GM23248 (cell line): ENCODE measurements around the gene AKAP13. TPM values are rescaled to one million over a fixed set of nuclear protein-coding genes. Genes with fewer than 3 reads are reported as not detected.

Experiments
- DNase-seq: peaks from one replicate; pipeline ENCODE4 v3.0.0-alpha.2; 2015
- H2AFZ ChIP-seq: fragments of 200-600 bp; sonication (generic); 2 replicates; pipeline ENCODE4 v1.6.1; 2016; ENCODE audit warnings: antibody characterized with exemption
- H3F3A ChIP-seq: fragments of 200-600 bp; sonication (generic); 2 replicates; pipeline ENCODE4 v1.6.1; 2016; ENCODE audit warnings: mild to moderate bottlenecking, antibody characterized with exemption, mixed run types; ENCODE audit not compliant: insufficient read depth
- H3K27ac ChIP-seq: fragments of 200-600 bp; sonication (generic); 2 replicates; pipeline ENCODE4 v1.5.1; 2016; ENCODE audit warnings: mild to moderate bottlenecking
- H3K27me3 ChIP-seq: fragments of 200-600 bp; sonication (generic); replicated peaks from 2 replicates; pipeline ENCODE4 v1.6.1; 2016; ENCODE audit warnings: mild to moderate bottlenecking; ENCODE audit not compliant: insufficient read depth
- H3K36me3 ChIP-seq: fragments of 200-600 bp; sonication (generic); 2 replicates; pipeline ENCODE4 v1.6.1; 2016; ENCODE audit warnings: low read depth, mild to moderate bottlenecking
- H3K4me1 ChIP-seq: fragments of 200-600 bp; sonication (generic); 2 replicates; pipeline ENCODE4 v1.6.1; 2016; ENCODE audit warnings: mild to moderate bottlenecking; ENCODE audit not compliant: insufficient read depth
- H3K4me2 ChIP-seq: fragments of 200-600 bp; sonication (generic); one replicate; pipeline ENCODE4 v1.6.1; 2016; ENCODE audit warnings: mild to moderate bottlenecking; ENCODE audit not compliant: unreplicated experiment
- H3K4me3 ChIP-seq: fragments of 200-600 bp; sonication (generic); 2 replicates; pipeline ENCODE4 v1.5.1; 2016; ENCODE audit warnings: mild to moderate bottlenecking
- H3K79me2 ChIP-seq: fragments of 200-600 bp; sonication (generic); 2 replicates; pipeline ENCODE4 v1.6.1; 2016; ENCODE audit warnings: mild to moderate bottlenecking; ENCODE audit not compliant: insufficient read depth
- H3K9ac ChIP-seq: fragments of 200-600 bp; sonication (generic); 2 replicates; pipeline ENCODE4 v1.6.1; 2016; ENCODE audit warnings: mild to moderate bottlenecking
- H3K9me2 ChIP-seq: fragments of 200-600 bp; sonication (generic); 2 replicates; pipeline ENCODE4 v1.6.1; 2016; ENCODE audit warnings: mixed run types, mild to moderate bottlenecking, moderate library complexity; ENCODE audit not compliant: insufficient read depth
- H3K9me3 ChIP-seq: fragments of 200-600 bp; sonication (generic); one replicate; pipeline ENCODE4 v1.6.1; 2017; ENCODE audit warnings: low read depth
- H4K20me1 ChIP-seq: fragments of 200-600 bp; sonication (generic); 2 replicates; pipeline ENCODE4 v1.6.0; 2016; ENCODE audit not compliant: insufficient read depth
- EZH2 ChIP-seq: fragments of 200-600 bp; sonication (generic); IDR thresholded peaks from 2 replicates; pipeline ENCODE4 v1.6.1; 2018; ENCODE audit warnings: antibody characterized with exemption, mild to moderate bottlenecking; ENCODE audit not compliant: insufficient read depth, poor library complexity, severe bottlenecking
- EZH2phosphoT487 ChIP-seq: fragments of 200-600 bp; sonication (generic); IDR thresholded peaks from 2 replicates; pipeline ENCODE4 v1.6.1; 2018; ENCODE audit warnings: antibody characterized with exemption, moderate library complexity, mild to moderate bottlenecking, low read depth; ENCODE audit not compliant: insufficient read depth
- WGBS, 2 experiments: methylation state at CpG; one replicate each; pipeline ENCODE4 v1.1.6; 2015 to 2017; ENCODE audit warnings: low lambda C conversion rate in 2 of 2, low coverage in 1 of 2; ENCODE audit errors: missing lambda C conversion rate in 2 of 2; 5-methylcytosine and 5-hydroxymethylcytosine counted together
- in situ Hi-C: fragments of 300-500 bp; cut with MboI; formaldehyde crosslinking; loops from 2 replicates; pipeline ENCODE4 v1.15.0; 2020
- polyA plus RNA-seq: library from polyadenylated mRNA; unstranded; fragments of >200 nt; fragmentation: Nextera tagmentation; extraction: Ambion mirVana; gene quantifications from 2 replicates; pipeline ENCODE4 v1.2.1, GENCODE V29; 2016
- total RNA-seq: library from RNA; depleted of rRNA; stranded (reverse); fragments of >200 nt; shearing (Covaris generic); gene quantifications from 2 replicates; pipeline ENCODE4 v1.2.3, GENCODE V29; 2014

Gene AKAP13
- total and polyA plus RNA-seq, 2 experiments from 2014 or later: 26.5 to 27.7 TPM

- H3K27ac ChIP-seq: peak overlapping the region; percentile 32
- peak overlapping the region; percentile 87 for H2AFZ ChIP-seq
- H3K9me3 ChIP-seq: no peaks in the 10 kb centered on the region
- peaks cover 35% of the 10 kb centered on the region for H3K79me2 ChIP-seq
- H4K20me1 ChIP-seq: no peaks in the 10 kb centered on the region
- peak overlapping the region; percentile 64 for H3K9ac ChIP-seq
- in situ Hi-C loops: no loop called here
- peak; percentile 58 for DNase-seq
- H3F3A ChIP-seq: peaks cover 10% of the 10 kb centered on the region; the same call in 1 of the 2 replicates
- H3K9me2 ChIP-seq: no peaks in the 10 kb centered on the region
- peak overlapping the region; percentile 61 for H3K4me2 ChIP-seq
- H3K4me3 ChIP-seq: peak overlapping the region; percentile 71
- TF ChIP-seq EZH2phosphoT487 (no peak), EZH2 (no peak)
- H3K36me3 ChIP-seq: no peaks in the 10 kb centered on the region
- H3K27me3 ChIP-seq: no peaks in the 10 kb centered on the region
- 6 to 7% methylated on average over 18 to 19 of the region's 19 CpGs for WGBS, 2 experiments
- H3K4me1 ChIP-seq: peaks cover 18% of the 10 kb centered on the region
These were observed 836 bp upstream of the AKAP13 start for GRCh38 chr15:85379403-85380131.

DNA sequence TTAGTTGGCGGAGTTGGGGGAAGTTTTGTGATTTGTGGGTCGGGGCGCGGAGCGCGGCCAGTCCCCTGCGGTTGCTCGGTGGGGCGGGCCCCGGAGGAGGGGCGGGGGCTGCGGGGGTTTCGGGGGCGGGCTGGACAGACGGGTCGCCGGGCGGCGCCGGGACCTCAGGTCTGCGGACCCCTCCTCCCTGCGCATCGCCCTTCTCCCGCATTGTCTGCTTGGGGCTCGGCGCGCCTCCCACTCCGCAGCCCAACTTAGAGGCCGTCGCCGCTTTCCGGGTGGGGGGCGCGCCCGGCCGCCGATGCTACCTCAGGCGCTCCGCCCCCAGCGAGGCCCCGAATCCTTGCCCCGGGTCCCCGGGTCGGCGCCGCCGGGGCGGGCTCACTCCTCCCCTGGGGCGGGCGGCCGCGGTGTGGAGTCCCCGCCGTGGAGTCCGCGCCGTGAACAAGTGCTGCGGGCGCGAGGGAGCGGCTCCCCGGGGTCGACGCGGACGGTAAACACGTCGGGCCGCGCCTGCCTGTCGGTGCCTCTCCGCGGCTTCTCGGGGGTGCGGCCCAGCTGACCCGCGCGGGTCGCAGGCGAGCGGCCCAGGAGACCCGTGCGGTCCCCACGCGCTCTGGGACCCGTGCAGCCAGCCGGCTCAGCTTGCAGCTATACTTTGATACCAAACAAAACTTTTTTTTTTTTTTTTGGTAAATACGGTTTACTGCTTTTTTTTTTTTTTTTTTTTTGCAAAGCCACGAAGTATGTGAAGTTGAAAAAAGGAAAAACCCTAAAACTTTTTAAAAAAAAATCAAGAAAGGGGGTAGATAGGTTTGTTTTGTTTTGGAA is 624 bp downstream of the AKAP13 start:
- no peaks in the 10 kb centered on the region for H3K36me3 ChIP-seq
- peak overlapping the region; percentile 80 for H3K4me3 ChIP-seq
- DNase-seq: peak; percentile 74
- H3F3A ChIP-seq: peaks cover 10% of the 10 kb centered on the region; the same call in 1 of the 2 replicates
- no peaks in the 10 kb centered on the region for H3K27me3 ChIP-seq
- H4K20me1 ChIP-seq: no peaks in the 10 kb centered on the region
- H3K4me1 ChIP-seq: peaks cover 18% of the 10 kb centered on the region
- peak overlapping the region; percentile 35 for H2AFZ ChIP-seq
- WGBS, 2 experiments: 0 to 2% methylated on average over 35 to 87 of the region's 89 CpGs
- H3K9me2 ChIP-seq: no peaks in the 10 kb centered on the region
- no peak for TF ChIP-seq EZH2
- no peak for TF ChIP-seq EZH2phosphoT487
- peak overlapping the region; percentile 97 for H3K4me2 ChIP-seq
- peaks cover 50% of the 10 kb centered on the region for H3K79me2 ChIP-seq
- in situ Hi-C loops: no loop called here
- H3K9ac ChIP-seq: peak overlapping the region; percentile 80
- H3K9me3 ChIP-seq: no peaks in the 10 kb centered on the region
- H3K27ac ChIP-seq: peak overlapping the region; percentile 54

DNA sequence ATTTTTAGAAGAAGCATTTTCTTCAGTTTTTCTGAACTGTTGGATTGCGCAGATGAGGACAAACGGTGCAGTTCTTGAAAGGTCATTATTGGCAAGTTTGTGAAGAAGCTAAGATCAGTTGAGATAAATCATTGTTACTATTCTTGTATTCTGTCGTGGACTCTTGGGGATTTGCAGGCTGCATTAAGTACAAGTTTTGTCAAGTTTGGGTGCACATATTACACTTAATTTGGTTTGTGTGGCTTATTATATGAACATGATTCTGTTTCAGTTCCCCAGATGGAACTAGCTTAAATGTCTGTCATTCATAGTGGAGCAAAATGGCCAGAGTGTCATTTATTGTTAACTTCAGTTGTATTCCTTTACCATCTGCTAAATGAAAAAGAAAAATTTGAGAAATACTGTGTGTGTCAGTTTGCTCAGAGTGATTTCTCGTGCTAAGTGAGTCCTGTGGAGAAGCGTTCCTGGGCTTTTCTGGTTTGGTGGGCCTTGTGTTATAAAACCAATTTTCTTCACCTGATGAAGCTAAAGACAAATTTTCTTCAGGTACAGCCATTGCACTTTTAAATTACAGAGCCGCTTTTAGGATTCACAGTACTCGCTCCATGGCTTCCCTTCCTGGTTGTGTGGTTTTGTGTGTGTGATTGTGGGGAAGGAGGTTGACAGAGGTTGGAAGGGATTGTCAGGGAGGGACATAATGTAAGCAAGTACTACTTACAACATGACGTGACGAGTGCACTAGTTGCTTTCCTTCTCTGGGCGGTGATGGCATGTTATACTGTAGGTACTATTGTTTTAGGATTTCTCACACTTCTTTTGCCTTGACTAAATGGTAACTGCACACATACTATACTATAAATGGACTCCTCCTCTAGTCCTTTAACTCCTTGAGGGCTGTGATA is 1.7 kb downstream of the AKAP13 start:
- H2AFZ ChIP-seq: peak overlapping the region; percentile 35; the same call in 1 of the 2 replicates
- peak overlapping the region; percentile 80 for H3K9ac ChIP-seq
- peaks cover 18% of the 10 kb centered on the region for H3K4me1 ChIP-seq
- no peaks in the 10 kb centered on the region for H3K36me3 ChIP-seq
- H3K4me2 ChIP-seq: peak overlapping the region; percentile 97
- H4K20me1 ChIP-seq: no peaks in the 10 kb centered on the region
- H3K9me2 ChIP-seq: no peaks in the 10 kb centered on the region
- peaks cover 61% of the 10 kb centered on the region for H3K79me2 ChIP-seq
- WGBS, 2 experiments: 54 to 62% methylated on average over 10 of the region's 10 CpGs
- peak overlapping the region; percentile 80 for H3K4me3 ChIP-seq
- DNase-seq: peak; percentile 53
- H3F3A ChIP-seq: peaks cover 10% of the 10 kb centered on the region; the same call in 1 of the 2 replicates
- TF ChIP-seq EZH2: no peak
- TF ChIP-seq EZH2phosphoT487: no peak
- H3K27ac ChIP-seq: peak overlapping the region; percentile 54
- no peaks in the 10 kb centered on the region for H3K27me3 ChIP-seq
- in situ Hi-C loops: no loop called here
- H3K9me3 ChIP-seq: no peaks in the 10 kb centered on the region

DNA sequence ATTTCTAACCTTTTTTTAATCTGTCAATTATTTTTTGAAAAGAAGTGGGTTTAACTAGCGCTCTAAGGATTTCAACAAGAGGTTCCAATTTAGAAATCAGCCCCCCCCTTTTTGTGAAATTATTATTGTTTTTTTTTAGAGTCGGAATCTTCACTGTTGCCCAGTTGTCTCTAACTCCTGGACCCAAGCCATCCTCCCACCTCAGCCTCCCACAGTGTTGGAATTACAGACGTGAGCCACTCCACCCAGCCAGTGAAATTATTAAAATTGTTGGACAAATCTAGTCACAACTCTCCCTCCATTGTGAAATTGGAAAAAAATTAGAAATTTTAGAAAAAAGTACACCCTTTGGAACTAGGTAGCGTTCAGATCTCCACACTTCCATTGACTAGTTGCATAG is 2.5 kb downstream of the AKAP13 start:
- H3K9ac ChIP-seq: no peak overlapping the region
- no peaks in the 10 kb centered on the region for H3K9me3 ChIP-seq
- no peak for DNase-seq
- no peaks in the 10 kb centered on the region for H3K36me3 ChIP-seq
- peaks cover 69% of the 10 kb centered on the region for H3K79me2 ChIP-seq
- H4K20me1 ChIP-seq: no peaks in the 10 kb centered on the region
- WGBS, 2 experiments: 64% methylated on average over 4 of the region's 4 CpGs
- in situ Hi-C loops: no loop called here
- no peak overlapping the region for H2AFZ ChIP-seq
- H3K4me2 ChIP-seq: peak overlapping the region; percentile 97
- H3K9me2 ChIP-seq: no peaks in the 10 kb centered on the region
- H3K4me1 ChIP-seq: peaks cover 18% of the 10 kb centered on the region
- TF ChIP-seq EZH2: no peak
- TF ChIP-seq EZH2phosphoT487: no peak
- no peak overlapping the region for H3K27ac ChIP-seq
- H3K4me3 ChIP-seq: peak overlapping the region; percentile 80
- no peaks in the 10 kb centered on the region for H3K27me3 ChIP-seq
- peaks cover 10% of the 10 kb centered on the region; the same call in 1 of the 2 replicates for H3F3A ChIP-seq
